C4-2B (cell line): ENCODE results near the gene XKR3.
"Not testable (repeated sequence)": the region's sequence is repeated elsewhere in the genome, so short reads cannot be mapped to it uniquely, and the experiment has no call there.

Source experiments
- CTCF ChIP-seq: fragments of 450-650 bp; conservative IDR thresholded peaks from 2 replicates; pipeline ENCODE4 v1.5.1; 2017; ENCODE audit warnings: mild to moderate bottlenecking
- ZFX ChIP-seq: fragments of 450-650 bp; IDR thresholded peaks from 2 replicates; pipeline ENCODE4 v1.6.1; 2017

- TF ChIP-seq CTCF, ZFX: not testable (repeated sequence)
Observed at GRCh38 chr22:16851268-16851996, 26.2 kb upstream of the XKR3 start.
